HG03457 (cell line): Measurements from ENCODE around the gene ATP2A3.

ENCODE experiments used
- ATAC-seq: cut with Tn5 transposase; IDR thresholded peaks from one replicate; pipeline ENCODE4 v1.9.1; 2021; ENCODE audit warnings: moderate number of reproducible peaks; ENCODE audit not compliant: unreplicated experiment

The ATP2A3 gene

DNA sequence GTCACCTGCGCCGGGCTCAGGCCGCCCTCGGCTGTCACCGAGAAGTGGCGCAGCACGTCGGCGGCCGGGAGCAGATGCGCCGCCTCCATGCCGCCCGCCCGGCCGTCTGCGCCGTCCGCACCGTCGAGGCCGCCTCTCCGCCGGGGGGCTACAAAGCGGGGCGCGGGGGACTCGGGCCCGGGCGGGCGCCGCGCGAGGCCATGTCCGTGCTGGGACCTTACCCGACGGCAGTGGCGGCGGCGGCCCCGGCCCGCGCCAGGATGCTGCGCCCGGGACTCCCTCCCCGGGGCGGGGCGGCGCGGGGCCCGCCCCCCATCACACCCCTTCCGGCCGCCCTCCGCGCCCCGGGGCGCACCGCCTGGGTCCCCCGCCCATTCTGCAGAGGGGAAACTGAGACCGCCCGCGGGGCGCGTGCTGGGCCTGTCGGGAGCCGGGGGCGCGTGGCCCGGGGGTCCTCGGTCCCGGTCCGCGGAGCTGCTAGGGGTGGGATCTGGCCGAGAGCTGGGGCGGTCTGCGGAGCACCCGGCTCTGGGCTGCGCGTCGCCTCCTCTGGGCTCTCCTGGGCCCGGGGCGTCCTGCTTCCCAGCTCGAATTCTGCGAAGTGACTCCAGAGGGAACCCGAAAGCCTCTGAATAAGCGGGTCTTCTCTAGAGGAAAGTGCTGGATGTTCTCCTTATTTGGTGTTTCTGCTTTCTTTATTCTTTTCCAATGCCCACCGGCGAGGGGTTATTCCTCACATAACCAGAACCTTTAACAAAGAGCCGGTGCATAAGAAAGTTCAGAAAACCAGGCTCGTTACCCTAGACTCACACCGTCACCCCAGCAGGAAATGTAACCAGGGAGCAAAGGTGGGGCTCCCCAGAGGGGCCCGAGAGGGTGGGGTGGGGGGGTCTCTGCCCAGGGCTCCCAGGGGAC is at the start of gene ATP2A3:
Gene ATP2A3, minus strand, starts transcription at position 235 of the 915 bp plus-strand sequence. Its CDS starts 146 bp downstream, at position 89.
- ATAC-seq: no peak

DNA sequence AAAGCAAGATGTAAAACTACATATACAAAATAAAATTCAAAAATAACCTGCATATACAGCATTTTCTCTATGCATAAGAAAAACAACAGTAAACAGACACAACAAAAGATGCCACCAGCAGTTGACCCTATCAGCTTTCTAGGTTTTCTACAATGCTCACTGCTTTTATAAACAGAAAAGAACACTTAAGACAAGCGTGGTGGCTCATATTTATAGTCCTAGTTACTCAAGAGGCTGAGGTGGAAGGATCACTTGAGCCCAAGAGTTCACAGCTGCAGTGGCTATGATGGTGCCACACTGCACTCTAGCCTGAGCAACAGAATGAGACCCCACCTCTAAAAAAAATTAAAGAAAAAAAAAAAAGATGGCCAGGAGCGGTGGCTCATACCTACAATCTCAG is 46.5 kb upstream of the ATP2A3 start:
- ATAC-seq: no peak

DNA sequence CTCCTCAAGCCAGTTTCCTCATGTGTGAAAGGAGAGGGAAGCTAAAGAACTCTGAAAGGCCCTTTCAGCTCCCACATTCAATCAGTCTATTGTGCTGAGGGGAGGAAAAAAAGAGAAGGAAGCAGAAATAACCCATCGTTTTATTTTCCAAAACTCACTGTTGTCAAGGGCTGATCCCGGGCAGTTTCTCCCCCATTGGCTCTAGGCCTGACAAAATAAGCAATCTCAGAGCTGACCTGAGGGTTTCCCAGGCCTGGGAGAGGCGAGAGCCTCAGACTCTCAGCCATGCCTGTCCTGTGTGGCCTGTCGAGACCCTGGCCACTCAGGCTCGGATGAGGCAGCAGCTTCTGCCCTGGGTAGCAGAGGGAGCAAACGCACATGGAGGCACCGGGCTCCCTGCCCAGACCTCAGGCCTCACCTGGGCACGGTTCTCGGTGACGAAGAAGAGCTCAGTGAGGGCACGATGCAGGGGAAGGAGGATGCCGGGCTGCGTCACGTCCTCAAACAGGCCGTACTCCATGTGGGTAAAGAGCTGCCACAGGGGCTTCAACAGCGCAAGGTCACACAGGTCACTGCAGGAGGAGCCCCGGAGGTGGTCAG is 45.0 kb upstream of the ATP2A3 start:
- ATAC-seq: no peak

DNA sequence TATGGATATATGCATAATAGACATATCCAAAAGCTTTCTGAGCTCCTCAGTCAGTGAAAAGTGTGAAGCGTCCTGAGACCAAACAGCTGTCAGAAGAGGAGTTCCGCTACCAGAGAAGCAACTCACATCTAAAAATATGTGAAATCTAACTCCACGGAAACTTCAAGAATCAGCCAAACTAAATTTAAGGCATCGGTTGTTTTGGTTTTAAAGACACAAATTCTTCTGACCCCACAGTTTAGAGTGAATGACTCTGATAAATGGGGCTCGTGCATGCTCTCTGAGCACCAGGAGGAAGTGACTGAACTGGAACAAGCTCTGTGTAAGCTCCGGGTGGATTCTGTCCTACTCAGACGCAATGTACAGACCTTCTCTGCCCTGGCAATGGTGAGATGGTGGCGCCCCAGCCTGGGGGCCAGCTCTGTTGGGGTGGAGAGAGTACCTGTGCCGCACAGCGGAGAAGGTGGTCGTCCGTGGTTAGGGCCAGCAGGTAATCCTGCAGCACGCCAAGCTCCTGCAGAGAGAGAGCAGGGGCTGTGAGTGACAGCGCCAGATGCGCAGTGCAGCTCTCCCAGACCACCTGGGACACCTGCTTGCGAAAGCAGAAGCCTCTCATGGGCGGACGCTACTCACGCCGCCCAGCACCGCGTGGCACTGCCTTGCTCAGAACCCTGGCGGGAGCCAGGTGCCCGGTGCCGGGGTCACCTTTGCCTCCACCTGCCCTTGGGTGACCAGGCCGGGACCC is 44.4 kb upstream of the ATP2A3 start:
- no peak for ATAC-seq

DNA sequence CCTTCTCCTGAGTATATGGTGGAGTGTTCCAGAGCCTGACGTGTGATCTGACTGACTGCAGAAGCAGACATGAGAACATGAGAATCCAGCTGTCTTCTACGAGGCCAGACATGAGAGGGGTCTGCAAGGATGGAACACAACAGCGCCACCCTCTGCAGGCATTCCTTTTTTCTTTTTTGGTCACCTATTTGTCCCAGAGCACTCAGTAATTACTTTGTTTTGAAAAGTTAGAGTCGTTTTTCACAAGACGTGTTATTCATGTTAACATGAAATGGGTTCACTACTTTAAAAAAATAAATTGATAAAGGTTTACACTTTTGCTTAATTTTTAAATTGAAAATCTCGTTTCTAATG is 43.8 kb upstream of the ATP2A3 start:
- no peak for ATAC-seq

DNA sequence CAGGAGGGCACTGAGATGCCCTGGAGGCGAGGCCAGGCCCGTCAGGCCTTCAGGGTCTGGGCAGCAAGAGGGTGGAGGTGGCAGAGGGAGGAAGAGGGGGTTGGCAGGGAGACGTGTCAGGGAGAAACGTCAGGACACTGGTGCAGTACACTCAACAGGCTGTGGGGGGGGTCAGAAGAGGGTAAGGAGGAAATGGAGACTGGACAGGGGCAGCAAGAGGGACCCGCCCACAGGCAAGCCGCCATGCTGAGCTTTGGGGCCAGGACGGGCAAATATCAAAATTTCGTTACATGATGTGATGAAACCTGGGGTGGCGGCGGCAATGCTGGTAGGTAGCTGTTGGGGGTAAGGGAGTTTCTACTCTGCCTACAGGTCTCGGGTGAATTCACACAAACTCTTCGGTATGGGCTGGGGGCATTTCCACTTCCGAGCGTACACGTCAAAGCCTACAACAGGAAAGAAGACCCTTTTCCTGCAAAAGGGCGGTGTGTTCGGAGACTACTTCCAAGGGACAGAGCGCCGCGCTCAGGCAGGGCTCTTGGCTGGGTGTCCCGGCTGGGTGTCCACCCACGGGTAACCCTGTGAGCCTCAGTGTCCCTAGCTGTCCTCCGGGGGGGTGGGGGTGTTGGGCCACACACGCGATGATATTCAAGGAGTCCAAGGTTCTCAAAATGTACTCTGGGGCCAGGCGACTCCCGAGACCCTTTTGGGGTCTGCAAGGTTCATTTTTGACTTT is 43.3 kb upstream of the ATP2A3 start:
- no peak for ATAC-seq

DNA sequence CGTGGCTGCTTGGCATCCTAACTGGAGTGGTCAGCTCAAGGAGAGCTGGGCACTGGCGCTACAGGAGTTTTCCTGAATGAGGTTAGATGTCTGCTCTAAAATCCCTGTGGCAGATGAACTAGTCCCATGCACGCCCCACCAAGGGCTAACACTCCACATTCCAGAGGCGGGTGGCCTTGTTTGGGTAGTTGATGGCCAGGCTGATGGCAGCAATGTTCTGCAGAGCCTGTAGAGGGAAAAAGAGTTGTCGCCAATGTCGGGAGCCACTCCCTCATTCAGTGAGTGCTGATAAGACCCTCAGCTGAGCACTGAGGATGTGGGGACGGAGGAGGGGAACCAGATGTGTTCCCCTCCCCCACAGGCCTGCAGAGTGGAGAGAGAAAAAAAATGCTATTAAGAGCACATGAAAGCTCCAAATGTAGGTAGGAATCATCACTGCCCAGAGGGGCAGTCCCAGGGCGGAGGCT is 42.5 kb upstream of the ATP2A3 start:
- ATAC-seq: no peak

DNA sequence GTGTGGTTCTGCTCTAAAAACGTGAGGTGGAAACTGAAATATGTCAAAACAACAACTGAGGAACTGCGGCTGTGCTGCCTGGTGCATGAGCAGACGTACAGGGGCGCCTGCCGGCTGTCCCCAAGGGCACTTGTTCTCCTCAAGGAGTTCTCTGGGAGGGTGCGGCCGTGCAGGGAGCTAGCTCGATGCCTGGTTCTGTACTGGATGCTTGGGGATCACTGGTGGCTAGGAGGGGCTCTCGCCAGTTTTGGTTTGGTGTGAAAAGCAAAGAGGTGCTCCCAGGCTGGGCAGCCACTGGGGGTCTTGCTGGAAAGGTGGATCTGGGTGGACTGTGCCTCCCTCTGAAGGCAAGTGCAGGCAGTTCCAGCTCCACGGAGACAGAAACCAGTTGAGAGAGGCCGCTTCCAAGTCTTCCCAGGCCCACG is 41.9 kb upstream of the ATP2A3 start:
- no peak for ATAC-seq

DNA sequence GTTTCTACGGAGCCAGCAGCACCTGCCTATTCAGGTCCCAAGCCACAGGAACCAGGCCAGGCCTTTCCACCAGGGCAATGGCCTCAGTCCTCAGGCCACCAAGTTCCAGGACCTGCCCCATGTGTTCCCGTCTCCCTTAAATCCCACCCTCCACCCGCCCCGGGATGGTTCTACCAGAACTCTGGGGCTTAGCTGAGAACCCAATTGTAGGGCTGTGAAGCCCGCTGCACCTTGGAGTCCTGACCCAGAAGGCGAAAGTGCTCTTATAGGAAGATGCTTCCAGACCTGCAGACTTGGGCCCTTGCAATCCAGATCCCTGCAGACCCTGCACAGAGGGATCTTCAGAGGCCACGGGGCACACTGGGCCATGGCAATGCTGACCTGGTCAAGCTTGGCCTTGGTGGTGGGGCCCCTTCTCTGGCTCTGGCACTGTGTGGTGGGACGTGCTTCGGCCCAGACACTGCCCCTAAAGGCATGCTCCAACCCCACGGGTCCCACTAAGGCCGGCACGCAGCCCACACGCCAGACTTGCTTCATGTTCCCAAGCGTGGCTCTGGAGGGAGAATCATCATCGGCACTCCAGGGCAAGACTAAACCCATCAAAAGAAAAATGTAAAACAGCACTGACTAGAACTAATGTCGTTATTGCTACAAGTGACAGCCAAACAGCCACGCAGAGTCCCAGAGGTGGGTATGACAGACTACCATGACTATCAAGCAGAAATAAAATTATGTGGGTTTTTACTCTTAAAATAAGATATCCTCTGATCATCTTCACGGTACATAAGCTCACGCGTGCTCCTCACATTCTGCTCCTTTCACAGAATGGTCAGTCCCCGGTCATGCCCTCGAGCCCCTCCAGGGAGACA is 41.3 kb upstream of the ATP2A3 start:
- no peak for ATAC-seq

DNA sequence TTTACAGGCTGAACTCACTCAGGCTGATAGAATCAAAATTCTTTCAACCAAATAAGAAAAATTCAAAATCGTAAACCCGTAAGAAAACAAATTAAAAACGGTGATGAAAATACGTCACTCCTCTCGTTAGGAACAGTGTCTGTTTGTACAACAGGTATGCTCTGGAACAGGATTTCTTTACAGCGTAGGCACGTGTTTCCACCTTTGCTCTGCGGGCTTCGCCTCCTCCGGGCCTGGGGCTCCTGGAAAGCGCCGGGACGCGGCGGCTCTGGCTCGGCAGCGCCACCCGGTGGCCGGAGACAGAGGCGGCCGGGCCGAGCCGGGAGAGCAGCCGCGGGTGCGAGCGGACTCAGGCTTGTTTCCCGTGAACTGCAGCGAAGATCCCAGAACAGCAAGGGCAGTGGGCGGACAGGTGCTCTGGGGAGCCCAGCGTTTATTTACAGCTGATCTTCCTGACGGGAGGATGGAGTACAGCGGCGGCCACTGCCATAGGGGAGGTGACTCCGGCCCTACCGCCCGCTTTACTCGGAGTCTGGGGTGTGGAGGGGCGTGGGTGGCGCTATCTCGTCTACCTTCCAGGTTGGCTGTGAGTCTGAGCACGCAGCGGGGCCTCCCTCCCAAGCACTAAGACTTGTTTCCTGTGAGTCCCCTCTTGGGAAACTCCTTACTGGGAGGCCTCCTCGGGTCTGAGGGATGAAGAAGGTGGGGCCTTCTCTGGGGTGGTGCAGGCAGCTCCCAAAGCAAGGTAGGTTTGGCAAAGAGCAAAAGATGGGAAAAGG is 40.5 kb upstream of the ATP2A3 start:
- ATAC-seq: no peak

DNA sequence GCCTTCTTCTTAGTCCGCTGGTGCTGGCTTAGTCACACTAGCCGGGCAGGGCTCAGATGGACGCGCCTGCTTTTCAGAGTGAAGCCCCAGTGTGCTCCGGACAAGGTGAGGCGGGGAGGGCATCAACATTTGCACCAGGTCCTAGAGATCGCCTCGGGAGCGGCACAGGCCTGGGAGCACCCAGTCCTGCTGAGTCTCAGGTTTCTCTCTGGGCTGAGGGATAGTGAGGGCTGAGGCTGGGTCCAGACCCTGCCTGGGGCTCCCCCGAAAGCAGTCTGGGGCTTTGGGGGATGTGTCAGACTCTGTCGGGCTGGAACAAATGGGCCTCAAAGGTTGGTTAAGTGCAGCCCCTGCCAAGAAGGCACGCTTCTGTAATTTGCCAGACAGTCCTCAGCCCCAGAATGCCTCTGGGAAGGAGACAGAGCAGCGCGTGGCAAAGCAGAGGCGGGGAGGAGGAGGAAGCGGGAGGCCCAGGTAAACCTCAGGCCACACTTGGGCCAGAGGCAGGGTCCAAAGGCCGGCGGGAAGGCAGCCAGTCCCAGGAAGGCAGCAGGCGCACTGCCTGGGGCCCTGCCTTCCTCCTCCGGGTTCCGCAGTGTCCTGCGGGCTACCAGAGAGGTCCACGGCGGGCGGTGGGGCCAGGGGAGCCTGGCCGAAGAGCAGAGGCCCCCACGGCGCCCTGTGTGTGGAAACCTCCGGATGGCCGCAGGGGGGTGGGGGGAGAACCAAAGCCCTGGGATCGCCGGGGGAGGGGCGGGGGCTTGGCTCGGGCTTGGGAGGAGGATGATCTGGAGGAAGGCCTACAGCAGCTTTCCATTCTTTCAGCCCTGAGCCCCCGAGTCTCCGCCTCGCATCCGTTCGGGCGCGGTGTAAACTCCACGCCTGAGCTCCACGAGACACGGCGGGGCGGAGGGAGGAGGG is 39.5 kb upstream of the ATP2A3 start:
- ATAC-seq: no peak

DNA sequence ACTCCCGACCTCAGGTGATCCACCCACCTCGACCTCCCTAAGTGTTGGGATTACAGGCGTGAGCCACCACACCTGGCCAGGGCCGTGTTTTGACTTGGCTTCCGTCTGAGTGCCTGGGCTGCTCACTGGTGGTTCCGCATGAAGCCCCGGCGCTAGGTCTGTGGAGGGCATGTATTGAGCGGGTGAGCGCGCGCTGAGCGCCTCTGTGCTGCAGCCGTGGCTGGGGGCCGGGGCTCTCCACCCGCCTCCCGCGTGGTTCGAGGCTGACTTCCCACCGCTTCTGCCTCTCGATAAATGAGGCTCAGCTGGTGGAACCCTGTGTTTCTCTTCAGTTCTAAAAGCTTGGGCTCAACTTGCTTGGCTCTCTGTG is 38.9 kb upstream of the ATP2A3 start:
- ATAC-seq: no peak

DNA sequence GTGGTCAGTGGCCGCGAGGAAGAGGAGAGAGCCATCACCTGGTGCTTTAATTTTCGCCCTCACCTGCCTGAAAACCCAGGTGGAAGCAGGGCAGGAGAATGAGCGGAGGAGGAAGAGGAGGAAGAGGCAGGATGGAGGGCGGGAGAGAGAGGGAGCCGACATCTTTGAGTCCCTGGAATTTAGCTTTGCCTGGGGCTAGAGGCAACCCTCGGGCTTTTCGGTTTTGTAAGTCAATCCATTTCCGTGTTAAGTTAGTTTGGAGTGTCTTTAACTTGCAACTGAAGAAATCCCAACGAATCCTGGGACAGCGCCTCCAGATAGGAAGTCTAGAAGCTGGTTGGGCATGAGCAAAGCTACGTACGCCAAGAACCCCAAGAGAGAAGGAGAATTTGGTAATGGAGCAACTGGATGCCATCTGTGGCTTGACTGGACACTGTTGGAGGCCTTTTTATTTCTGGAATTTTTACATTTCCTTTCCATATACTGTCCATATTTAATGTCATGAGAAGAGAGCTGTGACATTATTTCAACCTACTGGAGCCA is 36.9 kb upstream of the ATP2A3 start:
- no peak for ATAC-seq

DNA sequence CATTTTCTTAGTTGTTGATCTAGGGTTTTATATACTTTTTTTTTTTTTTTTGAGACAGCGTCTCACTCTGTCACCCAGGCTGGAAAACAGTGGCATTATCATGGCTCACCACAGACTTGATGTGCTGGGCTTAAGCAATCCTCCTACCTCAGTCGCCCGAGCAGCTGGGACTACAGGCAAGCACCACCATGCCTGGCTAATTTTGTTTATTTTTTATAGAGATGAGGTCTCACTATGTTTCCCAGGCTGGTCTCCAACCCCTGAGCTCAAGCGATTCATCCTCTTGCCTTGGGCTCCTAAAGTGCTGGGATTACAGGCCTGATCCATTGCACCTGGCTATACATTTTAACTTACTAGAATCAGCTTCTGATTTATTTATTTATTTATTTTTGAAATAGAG is 34.2 kb upstream of the ATP2A3 start:
- no peak for ATAC-seq

DNA sequence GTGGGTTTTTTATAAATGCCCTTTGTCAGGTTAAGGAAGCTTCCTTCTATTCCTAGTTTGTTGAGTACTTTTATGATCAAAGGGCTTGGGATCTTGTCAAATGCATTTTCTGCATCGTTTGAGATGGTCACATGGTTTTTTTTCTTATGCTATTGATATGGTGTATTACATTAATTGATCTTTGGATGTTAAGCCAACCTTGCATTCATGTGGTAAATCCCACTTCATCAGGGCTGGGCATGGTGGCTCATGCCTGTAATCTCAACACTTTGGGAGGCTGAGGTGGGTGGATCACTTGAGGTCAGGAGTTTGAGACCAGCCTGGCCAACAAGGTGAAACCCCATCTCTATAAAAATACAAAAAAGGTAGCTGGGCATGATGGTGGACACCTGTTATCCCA is 30.8 kb upstream of the ATP2A3 start:
- ATAC-seq: no peak

DNA sequence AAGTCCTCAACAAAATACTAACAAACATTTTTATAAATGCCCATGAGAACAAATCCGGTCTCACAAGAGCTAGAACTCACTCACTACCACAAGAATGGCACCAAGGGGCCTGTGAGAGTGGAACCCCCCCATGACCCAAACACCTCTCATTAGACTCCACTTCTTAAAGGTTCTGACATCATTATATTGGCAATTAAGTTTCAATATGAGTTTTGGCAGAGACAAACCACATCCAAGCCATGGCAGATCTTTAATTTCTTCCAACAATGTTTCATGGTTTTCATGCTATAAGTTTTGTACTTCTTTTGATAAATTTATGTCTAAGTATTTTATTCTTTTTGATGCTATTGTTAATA is 30.0 kb upstream of the ATP2A3 start:
- no peak for ATAC-seq

DNA sequence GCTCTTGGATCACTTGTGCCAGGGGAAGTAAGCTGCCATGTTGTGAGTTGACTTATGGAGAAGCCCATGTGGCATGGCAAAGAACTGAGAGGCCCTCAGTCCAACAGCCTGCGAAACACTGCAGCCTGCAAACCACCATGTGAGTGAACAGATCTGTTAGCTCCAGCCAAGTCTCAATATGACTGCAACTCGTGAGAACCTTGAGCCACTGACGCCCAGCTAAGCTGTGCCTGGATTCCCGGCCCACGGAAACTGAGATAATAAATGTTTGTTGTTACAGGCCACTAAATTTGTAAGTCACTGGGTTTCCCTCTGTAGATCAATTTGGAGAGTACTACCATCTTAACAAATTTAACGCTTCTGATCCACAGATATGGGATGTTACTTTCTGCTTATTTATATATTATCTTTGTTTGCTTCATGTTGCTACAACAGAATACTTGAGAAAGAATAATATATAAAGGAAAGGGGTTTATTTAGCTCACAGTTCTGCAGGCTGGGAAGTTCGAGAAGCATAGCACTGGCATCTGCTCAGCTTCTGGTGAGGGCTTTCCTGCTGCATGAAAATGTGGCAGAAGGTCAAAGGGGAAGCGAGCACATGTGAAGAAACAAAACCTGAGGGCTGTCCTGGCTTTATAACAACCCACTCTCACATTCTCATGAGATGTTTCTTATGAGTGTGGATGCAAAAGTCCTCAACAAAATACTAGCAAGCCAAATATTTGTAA is 29.4 kb upstream of the ATP2A3 start:
- ATAC-seq: no peak
